Midbrain (tissue), 1 donor: ENCODE data around the gene SCIMP.
"Not testable (repeated sequence)": the region's sequence is repeated elsewhere in the genome, so short reads cannot be mapped to it uniquely, and the experiment has no call there.

Experiments
- DNase-seq: peaks from one replicate; lab custom pipeline; 2025; lab: John Stamatoyannopoulos, UW

The SCIMP gene

GRCh38 chr17:5237541-5238016 lies 2.9 kb upstream of the SCIMP start:
- peak; percentile 15 for DNase-seq

GRCh38 chr17:5236938-5237540 lies 2.4 kb upstream of the SCIMP start:
- no peak for DNase-seq

- not testable (repeated sequence) for DNase-seq
These were observed 1.2 kb downstream of the SCIMP start for GRCh38 chr17:5233492-5233891.

- DNase-seq: no peak
These were observed 7.5 kb downstream of the SCIMP start for GRCh38 chr17:5226940-5227878.

- no peak for DNase-seq
These were observed 8.8 kb downstream of the SCIMP start for GRCh38 chr17:5225668-5226457.

- not testable (repeated sequence) for DNase-seq
These were observed 12.7 kb downstream of the SCIMP start for GRCh38 chr17:5221912-5222311.

GRCh38 chr17:5220074-5220473 lies 14.6 kb downstream of the SCIMP start:
- DNase-seq: no peak

GRCh38 chr17:5219536-5219935 lies 15.1 kb downstream of the SCIMP start:
- DNase-seq: no peak

- DNase-seq: not testable (repeated sequence)
These were observed 17.1 kb downstream of the SCIMP start for GRCh38 chr17:5217562-5217961.

GRCh38 chr17:5211458-5211857 lies 23.2 kb downstream of the SCIMP start:
- DNase-seq: no peak

GRCh38 chr17:5210614-5211252 lies 23.9 kb downstream of the SCIMP start:
- no peak for DNase-seq

GRCh38 chr17:5210091-5210490 lies 24.6 kb downstream of the SCIMP start:
- DNase-seq: no peak

- DNase-seq: no peak
These were observed 25.3 kb downstream of the SCIMP start for GRCh38 chr17:5209396-5209795.

GRCh38 chr17:5203908-5204294 lies 30.8 kb downstream of the SCIMP start:
- no peak for DNase-seq

- no peak for DNase-seq
These were observed 31.3 kb downstream of the SCIMP start for GRCh38 chr17:5203178-5203907.

GRCh38 chr17:5201011-5201410 lies 33.6 kb downstream of the SCIMP start:
- no peak for DNase-seq

- DNase-seq: no peak
These were observed 34.3 kb downstream of the SCIMP start for GRCh38 chr17:5200360-5200759.

- DNase-seq: no peak
These were observed 36.2 kb downstream of the SCIMP start for GRCh38 chr17:5198472-5198871.

- no peak for DNase-seq
These were observed 40.3 kb downstream of the SCIMP start for GRCh38 chr17:5194346-5194745.

GRCh38 chr17:5191541-5192417 lies 42.9 kb downstream of the SCIMP start, which contains the start of gene ZNF594:
TSS of gene ZNF594 (minus strand) at chr17:5191868. CDS start at chr17:5184256, 7,612 bp downstream.
- peak; percentile 96 for DNase-seq
